ENCODE measurements around the gene PSMA2.

DNA sequence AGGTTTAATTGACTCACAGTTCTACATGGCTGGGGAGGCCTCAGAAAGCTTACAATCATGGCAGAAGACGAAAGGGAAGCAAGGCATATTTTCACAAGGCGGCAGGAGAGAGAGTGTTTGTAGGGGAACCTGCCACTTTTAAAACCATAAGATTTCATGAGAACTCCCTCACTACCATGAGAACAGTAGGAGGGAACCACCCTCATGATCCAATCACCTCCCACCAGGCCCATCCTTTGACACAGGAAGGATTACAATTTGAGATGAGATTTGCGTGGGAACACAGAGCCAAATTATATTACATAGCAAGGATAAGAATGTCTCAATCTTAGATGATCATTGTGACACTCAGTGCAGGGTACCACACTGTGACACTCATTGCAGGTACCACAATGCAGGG, 44.4 kb upstream of the PSMA2 start:
- TF ChIP-seq EZH2 (IDR thresholded peaks at IDR 0.05; ENCODE audit: insufficient read depth, poor library complexity, severe bottlenecking) (no peak), EZH2phosphoT487 (IDR thresholded peaks at IDR 0.05; ENCODE audit: insufficient read depth, low read depth) (no peak)
